IMR-90 (cell line): ENCODE measurements around the gene TTC38. TPM values are rescaled to one million over a fixed set of nuclear protein-coding genes. Genes with fewer than 3 reads are reported as not detected.

Experiments
- polyA plus RNA-seq, 3 experiments: library from polyadenylated mRNA; depleted of rRNA; stranded (reverse); fragments of >200 nt; gene quantifications; 2 replicates each; pipeline ENCODE4 v1.2.3, GENCODE V29; 2012; ENCODE audit warnings: low replicate concordance in 1 of 3
- total RNA-seq: library from RNA; depleted of rRNA; stranded (reverse); fragments of >200 nt; gene quantifications from 2 replicates; pipeline ENCODE4 v1.2.3, GENCODE V29; 2012; rRNA removed

Gene TTC38
- total and polyA plus RNA-seq, 2 of the 4 experiments (the other 2 are of a cell fraction), result 43.6 to 52.3 TPM

Other genes starting within 250 kb of the TTC38 start
- gene PPARA, start 117.5 kb upstream of the TTC38 start, total RNA-seq, result 6.1 and 7.0 TPM in 2 replicates
- gene PPARA, start 117.5 kb upstream of the TTC38 start, polyA plus RNA-seq (2012; rRNA removed), result 3.1 and 3.3 TPM in 2 replicates
- gene CDPF1, start 17.7 kb upstream of the TTC38 start, total RNA-seq, result 8.9 and 11.5 TPM in 2 replicates
- 14.5 and 18.6 TPM in 2 replicates for gene CDPF1, start 17.7 kb upstream of the TTC38 start, polyA plus RNA-seq (2012; rRNA removed)
- gene PKDREJ, start 4.7 kb upstream of the TTC38 start, total RNA-seq, result not detected in 2 replicates
- 0.02 TPM in 1 of 2 replicates, not detected in the other for gene PKDREJ, start 4.7 kb upstream of the TTC38 start, polyA plus RNA-seq (2012; rRNA removed)
- gene GTSE1, start 28.9 kb downstream of the TTC38 start, total RNA-seq, result 5.8 and 5.9 TPM in 2 replicates
- 15.6 and 17.1 TPM in 2 replicates for gene GTSE1, start 28.9 kb downstream of the TTC38 start, polyA plus RNA-seq (2012; rRNA removed)
- gene TRMU, start 67.7 kb downstream of the TTC38 start, total RNA-seq, result 19.0 and 21.7 TPM in 2 replicates
- gene TRMU, start 67.7 kb downstream of the TTC38 start, polyA plus RNA-seq (2012; rRNA removed), result 32.7 and 36.4 TPM in 2 replicates